ENCODE data around the gene FOXE3.

DNA sequence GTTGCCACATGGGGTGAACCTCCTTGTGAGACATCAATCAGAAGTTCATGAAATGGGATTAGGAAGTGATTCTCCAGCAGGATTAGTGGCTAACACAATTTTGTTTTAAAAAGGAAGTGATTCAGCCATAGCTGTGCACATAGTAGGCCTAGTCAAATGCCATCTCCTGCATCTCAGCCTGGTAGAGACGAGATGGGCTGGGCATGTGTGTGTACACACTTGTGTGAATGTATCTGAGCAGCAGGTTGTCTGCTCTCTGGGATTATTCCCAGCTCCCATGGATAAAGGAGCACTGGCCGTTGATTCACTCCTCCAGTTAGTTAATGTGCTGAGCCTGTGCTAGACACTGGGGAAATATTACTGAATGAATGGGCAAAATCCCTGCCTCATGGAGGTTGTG lies 2.0 kb downstream of the FOXE3 start:
- TF ChIP-seq YY1 (IDR thresholded peaks at IDR 0.05; ENCODE audit: insufficient read depth, insufficient read length) (no peak), ZNF274 (IDR thresholded peaks at IDR 0.05; ENCODE audit: low read depth, low read length) (no peak), SUZ12 (IDR thresholded peaks at IDR 0.05; ENCODE audit: extremely low read depth, insufficient read depth, insufficient read length) (no peak)
